Hepatocyte (in vitro differentiated cells): Measurements from ENCODE around the gene FBXO3. TPM values are rescaled to one million over a fixed set of nuclear protein-coding genes. Genes with fewer than 3 reads are reported as not detected.

ENCODE experiments used
- DNase-seq: peaks from one replicate; pipeline ENCODE4 v3.0.0-alpha.2; 2016; ENCODE audit warnings: low spot score
- H2AFZ ChIP-seq: fragments of 200-600 bp; sonication (generic); 2 replicates; pipeline ENCODE4 v1.6.0; 2016; ENCODE audit warnings: antibody characterized with exemption, mild to moderate bottlenecking
- H3K27ac ChIP-seq: fragments of 200-600 bp; sonication (generic); 2 replicates; pipeline ENCODE4 v1.5.1; 2016; ENCODE audit warnings: mild to moderate bottlenecking
- H3K27me3 ChIP-seq: fragments of 200-600 bp; sonication (generic); 2 replicates; pipeline ENCODE4 v1.6.1; 2016
- H3K36me3 ChIP-seq: fragments of 200-600 bp; sonication (generic); replicated peaks from 2 replicates; pipeline ENCODE4 v1.5.1; 2016; ENCODE audit warnings: low read depth; ENCODE audit not compliant: insufficient read depth
- H3K4me1 ChIP-seq: fragments of 200-600 bp; sonication (generic); 2 replicates; pipeline ENCODE4 v1.5.1; 2016; ENCODE audit warnings: mild to moderate bottlenecking, moderate library complexity; ENCODE audit not compliant: insufficient read depth
- H3K4me2 ChIP-seq: fragments of 200-600 bp; sonication (generic); 2 replicates; pipeline ENCODE4 v1.6.0; 2016
- H3K4me3 ChIP-seq: fragments of 200-600 bp; sonication (generic); 2 replicates; pipeline ENCODE4 v1.5.1; 2016; ENCODE audit warnings: mild to moderate bottlenecking
- H3K79me2 ChIP-seq: fragments of 200-600 bp; sonication (generic); 2 replicates; pipeline ENCODE4 v1.6.0; 2017; ENCODE audit warnings: mild to moderate bottlenecking
- H3K9me2 ChIP-seq: fragments of 200-600 bp; sonication (generic); replicated peaks from 2 replicates; pipeline ENCODE4 v1.6.0; 2017; ENCODE audit warnings: mild to moderate bottlenecking; ENCODE audit not compliant: insufficient read depth
- H3K9me3 ChIP-seq: fragments of 200-600 bp; sonication (generic); 2 replicates; pipeline ENCODE4 v1.5.1; 2016; ENCODE audit warnings: low read depth, mild to moderate bottlenecking
- H4K20me1 ChIP-seq: fragments of 200-600 bp; sonication (generic); 2 replicates; pipeline ENCODE4 v1.6.0; 2016; ENCODE audit warnings: mild to moderate bottlenecking; ENCODE audit not compliant: insufficient read depth, poor library complexity, severe bottlenecking
- EZH2 ChIP-seq: fragments of 200-600 bp; sonication (generic); IDR thresholded peaks from 2 replicates; pipeline ENCODE4 v1.6.1; 2016; ENCODE audit warnings: antibody characterized with exemption, mild to moderate bottlenecking, borderline replicate concordance
- EZH2phosphoT487 ChIP-seq: fragments of 200-600 bp; sonication (generic); IDR thresholded peaks from one replicate; pipeline ENCODE4 v1.6.1; 2018; ENCODE audit warnings: antibody characterized with exemption, mild to moderate bottlenecking, low read depth, moderate library complexity; ENCODE audit not compliant: unreplicated experiment, severe bottlenecking
- WGBS: methylation state at CpG from one replicate; pipeline ENCODE4 v1.1.6; 2016; ENCODE audit warnings: low lambda C conversion rate; ENCODE audit errors: missing lambda C conversion rate; 5-methylcytosine and 5-hydroxymethylcytosine counted together
- polyA plus RNA-seq: library from polyadenylated mRNA; unstranded; fragments of >200 nt; fragmentation: Nextera tagmentation; extraction: Ambion mirVana; gene quantifications from 2 replicates; pipeline ENCODE4 v1.2.1, GENCODE V29; 2016
- total RNA-seq: library from RNA; depleted of rRNA; stranded (reverse); fragments of >200 nt; gene quantifications from 2 replicates; pipeline ENCODE4 v1.2.3, GENCODE V29; 2014
- TF ChIP-seq, protein P1 (sequence below): fragments of 200-600 bp; sonication (generic); IDR thresholded peaks from 2 replicates; pipeline ENCODE4 v1.5.1; 2016; ENCODE audit warnings: antibody characterized with exemption, mild to moderate bottlenecking; ENCODE audit not compliant: poor library complexity

The FBXO3 gene
- total and polyA plus RNA-seq, 2 experiments from 2014 or later: 29.3 to 58.1 TPM

GRCh38 chr11:33691066-33691864 is 83.1 kb downstream of the FBXO3 start:
- H3K4me1 ChIP-seq: peaks cover 32% of the 10 kb centered on the region
- H3K4me2 ChIP-seq: peak overlapping the region; percentile 59
- peak overlapping the region; percentile 0 for H2AFZ ChIP-seq
- no peak for TF ChIP-seq EZH2
- no peak for TF ChIP-seq EZH2phosphoT487
- TF ChIP-seq, protein P1, sequence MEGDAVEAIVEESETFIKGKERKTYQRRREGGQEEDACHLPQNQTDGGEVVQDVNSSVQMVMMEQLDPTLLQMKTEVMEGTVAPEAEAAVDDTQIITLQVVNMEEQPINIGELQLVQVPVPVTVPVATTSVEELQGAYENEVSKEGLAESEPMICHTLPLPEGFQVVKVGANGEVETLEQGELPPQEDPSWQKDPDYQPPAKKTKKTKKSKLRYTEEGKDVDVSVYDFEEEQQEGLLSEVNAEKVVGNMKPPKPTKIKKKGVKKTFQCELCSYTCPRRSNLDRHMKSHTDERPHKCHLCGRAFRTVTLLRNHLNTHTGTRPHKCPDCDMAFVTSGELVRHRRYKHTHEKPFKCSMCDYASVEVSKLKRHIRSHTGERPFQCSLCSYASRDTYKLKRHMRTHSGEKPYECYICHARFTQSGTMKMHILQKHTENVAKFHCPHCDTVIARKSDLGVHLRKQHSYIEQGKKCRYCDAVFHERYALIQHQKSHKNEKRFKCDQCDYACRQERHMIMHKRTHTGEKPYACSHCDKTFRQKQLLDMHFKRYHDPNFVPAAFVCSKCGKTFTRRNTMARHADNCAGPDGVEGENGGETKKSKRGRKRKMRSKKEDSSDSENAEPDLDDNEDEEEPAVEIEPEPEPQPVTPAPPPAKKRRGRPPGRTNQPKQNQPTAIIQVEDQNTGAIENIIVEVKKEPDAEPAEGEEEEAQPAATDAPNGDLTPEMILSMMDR: no peak
- H3K9me3 ChIP-seq: no peaks in the 10 kb centered on the region
- no peaks in the 10 kb centered on the region for H3K27me3 ChIP-seq
- H3K9me2 ChIP-seq: no peaks in the 10 kb centered on the region
- H4K20me1 ChIP-seq: no peaks in the 10 kb centered on the region
- H3K27ac ChIP-seq: peak overlapping the region; percentile 93
- DNase-seq: peak; percentile 56
- H3K79me2 ChIP-seq: no peaks in the 10 kb centered on the region
- H3K36me3 ChIP-seq: no peaks in the 10 kb centered on the region
- H3K4me3 ChIP-seq: no peak overlapping the region
- WGBS: 49% methylated on average over 6 of the region's 6 CpGs

Other genes with a start within 250 kb of the FBXO3 start
- not detected in 2 replicates for gene C11orf91, start 73.7 kb downstream of the FBXO3 start, total RNA-seq
- gene C11orf91, start 73.7 kb downstream of the FBXO3 start, polyA plus RNA-seq: not detected in 2 replicates
- 298 and 316 TPM in 2 replicates for gene CD59, start 38.1 kb downstream of the FBXO3 start, total RNA-seq
- gene CD59, start 38.1 kb downstream of the FBXO3 start, polyA plus RNA-seq: 337 and 346 TPM in 2 replicates
- 2.5 and 4.9 TPM in 2 replicates for gene LMO2, start 117.6 kb upstream of the FBXO3 start, total RNA-seq
- 4.9 and 5.5 TPM in 2 replicates for gene LMO2, start 117.6 kb upstream of the FBXO3 start, polyA plus RNA-seq